Caco-2 (cell line): ENCODE measurements around the gene HINFP. TPM values are rescaled to one million over a fixed set of nuclear protein-coding genes. Genes with fewer than 3 reads are reported as not detected.

Experiments used
- BruUV-seq: library from RNA; stranded (reverse); fragments of 400-500 nt; replicated peaks from 2 replicates; lab custom pipeline; 2021; lab: Mats Ljungman, UMichigan
- CTCF ChIA-PET: fragments of 300-600 bp; sonication (Branson Sonifier 250); formaldehyde crosslinking; loops from one replicate; lab custom pipeline; 2022; ENCODE audit warnings: antibody characterized with exemption; lab: Charles Lee
- POLR2A ChIA-PET: fragments of 300-600 bp; sonication (Branson Sonifier 250); formaldehyde crosslinking; loops from one replicate; lab custom pipeline; 2022; ENCODE audit warnings: antibody characterized with exemption; lab: Charles Lee
- DNase-seq, 2 experiments: peaks; one replicate each; pipeline versions ENCODE4 v3.0.0 to v3.0.0-alpha.2; 2020 to 2022
- H3K27me3 ChIP-seq: replicated peaks from 2 replicates; pipeline ENCODE4 v1.6.0; 2011; ENCODE audit warnings: low read length; ENCODE audit not compliant: control insufficient read depth, insufficient read depth
- H3K36me3 ChIP-seq: 2 replicates; pipeline ENCODE4 v1.5.1; 2011; ENCODE audit warnings: low read length; ENCODE audit not compliant: control insufficient read depth, insufficient read depth
- H3K4me1 ChIP-seq: fragments of 250-450 bp; sonication (Bioruptor Pico); 2 replicates; pipeline ENCODE4 v1.5.1; 2020; ENCODE audit warnings: mild to moderate bottlenecking
- H3K4me3 ChIP-seq: 2 replicates; pipeline ENCODE4 v1.5.1; 2011; ENCODE audit warnings: low read depth, mild to moderate bottlenecking, control low read depth, low read length
- H3K9me3 ChIP-seq: fragments of 250-450 bp; sonication (Bioruptor Pico); 2 replicates; pipeline ENCODE4 v1.5.1; 2020; ENCODE audit warnings: mild to moderate bottlenecking, moderate library complexity
- H3K27ac Mint-ChIP-seq: one replicate; pipeline ENCODE4 v1.8.0; 2022; ENCODE audit warnings: mixed read lengths; ENCODE audit not compliant: unreplicated experiment
- H3K27me3 Mint-ChIP-seq: one replicate; pipeline ENCODE4 v1.8.0; 2022; ENCODE audit warnings: mixed read lengths; ENCODE audit not compliant: insufficient read depth, unreplicated experiment
- H3K36me3 Mint-ChIP-seq: one replicate; pipeline ENCODE4 v1.8.0; 2022; ENCODE audit warnings: mild to moderate bottlenecking, mixed read lengths; ENCODE audit not compliant: insufficient read depth, unreplicated experiment
- H3K4me1 Mint-ChIP-seq: one replicate; pipeline ENCODE4 v1.8.0; 2022; ENCODE audit warnings: low read depth, mixed read lengths; ENCODE audit not compliant: unreplicated experiment
- H3K4me3 Mint-ChIP-seq: one replicate; pipeline ENCODE4 v1.8.0; 2022; ENCODE audit warnings: mild to moderate bottlenecking, moderate library complexity, mixed read lengths; ENCODE audit not compliant: unreplicated experiment
- H3K9me3 Mint-ChIP-seq: one replicate; pipeline ENCODE4 v1.8.0; 2022; ENCODE audit warnings: mixed read lengths; ENCODE audit not compliant: unreplicated experiment
- CTCF ChIP-seq, 2 experiments: fragments of 200-600 bp in 1 of 2; IDR thresholded peaks; 1 replicate in 1 of 2; 2 replicates in 1 of 2; pipeline versions ENCODE4 v1.5.1 to v1.8.0; 2011 to 2022; ENCODE audit warnings: antibody characterized with exemption in 1 of 2, control low read depth in 1 of 2, inconsistent platforms in 1 of 2, low read depth in 1 of 2, low read length in 1 of 2, mild to moderate bottlenecking in 1 of 2, moderate library complexity in 1 of 2; ENCODE audit not compliant: insufficient read depth in 1 of 2, severe bottlenecking in 1 of 2, unreplicated experiment in 1 of 2
- intact Hi-C: fragments of 100-400 bp; cut with micrococcal nuclease; formaldehyde crosslinking; loops from one replicate; pipeline ENCODE4 v1.10.0; 2022; ENCODE audit not compliant: unreplicated experiment
- total RNA-seq: library from RNA; stranded (reverse); gene quantifications from 2 replicates; pipeline ENCODE4 v1.2.3, GENCODE V29; 2022

HINFP gene
- total RNA-seq, 1 experiment from 2014 or later: 61.6 TPM

- no peaks in the 10 kb centered on the region for H3K36me3 Mint-ChIP-seq
- H3K27me3 Mint-ChIP-seq: peaks cover 21% of the 10 kb centered on the region
These were observed 30.7 kb downstream of the HINFP start for GRCh38 chr11:119152043-119152442.

GRCh38 chr11:119152604-119153003, 31.2 kb downstream of the HINFP start:
- no peaks in the 10 kb centered on the region; the same call in 1 of the 2 replicates for H3K27me3 ChIP-seq
- no TSS peak for BruUV-seq
- no peak for TF ChIP-seq CTCF (IDR thresholded peaks at IDR 0.05; ENCODE audit: insufficient read depth in 1 of 2, low read depth in 1 of 2, low read length in 1 of 2, severe bottlenecking in 1 of 2, unreplicated experiment in 1 of 2)
- no peaks in the 10 kb centered on the region for H3K36me3 Mint-ChIP-seq
- peaks cover 17% of the 10 kb centered on the region for H3K27me3 Mint-ChIP-seq
- no peak overlapping the region for H3K4me3 Mint-ChIP-seq
- intact Hi-C loops: no loop called here
- H3K4me3 ChIP-seq: no peak overlapping the region
- no peak for DNase-seq
- CTCF ChIA-PET: interaction anchor here (1.0 to 1.3 kb wide), 2 partner anchors 9 to 31 kb away, joined by 3 read pairs; partner anchors contain the start of gene HINFP
- no peaks in the 10 kb centered on the region for H3K9me3 ChIP-seq
- H3K9me3 Mint-ChIP-seq: no peaks in the 10 kb centered on the region
- POLR2A ChIA-PET: no interaction called here
- peaks cover 5% of the 10 kb centered on the region; the same call in 1 of the 2 replicates for H3K4me1 ChIP-seq
- H3K4me1 Mint-ChIP-seq: peaks cover 6% of the 10 kb centered on the region
- no peak overlapping the region for H3K27ac Mint-ChIP-seq
- H3K36me3 ChIP-seq: no peaks in the 10 kb centered on the region

More at GRCh38 chr11:119152043-119152442, 30.7 kb downstream of the HINFP start:
- DNase-seq: no peak
- H3K27ac Mint-ChIP-seq: no peak overlapping the region
- H3K4me3 Mint-ChIP-seq: no peak overlapping the region
- BruUV-seq: no TSS peak
- ChIA-PET CTCF (interaction anchor here (1.0 to 1.6 kb wide), 3 partner anchors 9 to 48 kb away, joined by 3 read pairs; partner anchors contain the start of gene C2CD2L), POLR2A (no interaction called here)
- H3K4me3 ChIP-seq: no peak overlapping the region
- TF ChIP-seq CTCF (IDR thresholded peaks at IDR 0.05; ENCODE audit: insufficient read depth in 1 of 2, low read depth in 1 of 2, low read length in 1 of 2, severe bottlenecking in 1 of 2, unreplicated experiment in 1 of 2): no peak
- H3K4me1 ChIP-seq: peaks cover 5% of the 10 kb centered on the region; the same call in 1 of the 2 replicates
- intact Hi-C loops: no loop called here
- H3K27me3 ChIP-seq: no peaks in the 10 kb centered on the region; the same call in 1 of the 2 replicates
- H3K9me3 Mint-ChIP-seq: no peaks in the 10 kb centered on the region
- peaks cover 6% of the 10 kb centered on the region for H3K4me1 Mint-ChIP-seq
- no peaks in the 10 kb centered on the region for H3K9me3 ChIP-seq
- no peaks in the 10 kb centered on the region for H3K36me3 ChIP-seq

- ChIA-PET CTCF (interaction anchor here (0.6 to 1.3 kb wide), 4 partner anchors 10 to 57 kb away, joined by 3 read pairs; partner anchors contain the start of gene HINFP), POLR2A (no interaction called here)
- Histone ChIP-seq H3K36me3 (no peaks in the 10 kb centered on the region), H3K4me1 (peaks cover 5% of the 10 kb centered on the region; the same call in 1 of the 2 replicates), H3K9me3 (no peaks in the 10 kb centered on the region), H3K4me3 (no peak overlapping the region), H3K27me3 (no peaks in the 10 kb centered on the region; the same call in 1 of the 2 replicates)
- intact Hi-C loops: no loop called here
- TF ChIP-seq CTCF (IDR thresholded peaks at IDR 0.05; ENCODE audit: insufficient read depth in 1 of 2, low read depth in 1 of 2, low read length in 1 of 2, severe bottlenecking in 1 of 2, unreplicated experiment in 1 of 2): peak in 1 of 2 experiments; percentile 25
- Mint-ChIP-seq H3K27ac (no peak overlapping the region), H3K4me3 (no peak overlapping the region), H3K36me3 (no peaks in the 10 kb centered on the region), H3K4me1 (peaks cover 6% of the 10 kb centered on the region), H3K27me3 (peaks cover 17% of the 10 kb centered on the region), H3K9me3 (no peaks in the 10 kb centered on the region)
- DNase-seq: peak in 1 of 2 experiments; percentile 31
- no TSS peak for BruUV-seq
These were observed 31.9 kb downstream of the HINFP start for GRCh38 chr11:119153049-119153818.
